WTC11 (cell line): ENCODE measurements around the gene RAD51AP2. TPM values are rescaled to one million over a fixed set of nuclear protein-coding genes. Genes with fewer than 3 reads are reported as not detected.

Experiments used
- AR ChIP-seq: fragments of 250-450 bp; sonication (Bioruptor Pico); IDR thresholded peaks from 2 replicates; pipeline ENCODE4 v1.9.0; 2021; ENCODE audit warnings: mild to moderate bottlenecking
- ATF2 ChIP-seq: sonication (generic); formaldehyde crosslinking; IDR thresholded peaks from 2 replicates; pipeline ENCODE4 v1.8.1; 2022; ENCODE audit warnings: low read depth, missing genetic modification reagents, borderline replicate concordance
- E2F4 ChIP-seq: sonication (generic); formaldehyde crosslinking; IDR thresholded peaks from 2 replicates; pipeline ENCODE4 v1.8.1; 2022; ENCODE audit warnings: low read depth, mild to moderate bottlenecking, moderate library complexity, missing genetic modification reagents, borderline replicate concordance
- E2F5 ChIP-seq: sonication (generic); formaldehyde crosslinking; IDR thresholded peaks from 2 replicates; pipeline ENCODE4 v1.8.1; 2022; ENCODE audit warnings: mild to moderate bottlenecking, moderate library complexity, missing genetic modification reagents
- EMX1 ChIP-seq: fragments of 250-450 bp; sonication (Bioruptor Pico); IDR thresholded peaks from 2 replicates; pipeline ENCODE4 v1.8.0; 2021; ENCODE audit warnings: mild to moderate bottlenecking
- FOXJ3 ChIP-seq: sonication (generic); formaldehyde crosslinking; IDR thresholded peaks from 2 replicates; pipeline ENCODE4 v1.9.0; 2021; ENCODE audit warnings: missing genetic modification reagents, mild to moderate bottlenecking, borderline replicate concordance
- FOXP1 ChIP-seq: sonication (generic); formaldehyde crosslinking; IDR thresholded peaks from 2 replicates; pipeline ENCODE4 v1.8.0; 2022; ENCODE audit warnings: missing genetic modification reagents, mild to moderate bottlenecking, moderate library complexity, borderline replicate concordance
- GABPB1 ChIP-seq: sonication (generic); formaldehyde crosslinking; IDR thresholded peaks from 2 replicates; pipeline ENCODE4 v1.8.1; 2023; ENCODE audit warnings: mild to moderate bottlenecking, missing genetic modification reagents
- HMGA2 ChIP-seq: fragments of 250-450 bp; sonication (Bioruptor Pico); IDR thresholded peaks from 2 replicates; pipeline ENCODE4 v1.4.0; 2021; ENCODE audit warnings: mild to moderate bottlenecking, moderate library complexity
- IRF2 ChIP-seq: sonication (generic); formaldehyde crosslinking; IDR thresholded peaks from 2 replicates; pipeline ENCODE4 v1.8.0; 2022; ENCODE audit warnings: low read depth, missing genetic modification reagents, borderline replicate concordance
- KAT7 ChIP-seq: sonication (generic); formaldehyde crosslinking; IDR thresholded peaks from 2 replicates; pipeline ENCODE4 v1.8.1; 2023; ENCODE audit warnings: missing genetic modification reagents, mild to moderate bottlenecking, borderline replicate concordance
- MLX ChIP-seq: sonication (generic); formaldehyde crosslinking; IDR thresholded peaks from 2 replicates; pipeline ENCODE4 v1.8.1; 2023; ENCODE audit warnings: mild to moderate bottlenecking, missing genetic modification reagents, moderate library complexity
- MYBL2 ChIP-seq: sonication (generic); formaldehyde crosslinking; IDR thresholded peaks from 2 replicates; pipeline ENCODE4 v1.8.1; 2023; ENCODE audit warnings: mild to moderate bottlenecking, moderate library complexity, missing genetic modification reagents
- NR2C2 ChIP-seq: sonication (generic); formaldehyde crosslinking; IDR thresholded peaks from 2 replicates; pipeline ENCODE4 v1.8.0; 2022; ENCODE audit warnings: mild to moderate bottlenecking, missing genetic modification reagents
- SP1 ChIP-seq: sonication (generic); formaldehyde crosslinking; conservative IDR thresholded peaks from 2 replicates; pipeline ENCODE4 v1.8.1; 2022; ENCODE audit warnings: missing genetic modification reagents
- STAT6 ChIP-seq: sonication (generic); formaldehyde crosslinking; conservative IDR thresholded peaks from 2 replicates; pipeline ENCODE4 v1.8.1; 2023; ENCODE audit warnings: mild to moderate bottlenecking, low read depth, missing genetic modification reagents, moderate library complexity
- ZBTB21 ChIP-seq: sonication (generic); formaldehyde crosslinking; IDR thresholded peaks from 2 replicates; pipeline ENCODE4 v1.8.1; 2023; ENCODE audit warnings: mild to moderate bottlenecking, missing genetic modification reagents, borderline replicate concordance
- ZNF138 ChIP-seq: sonication (generic); formaldehyde crosslinking; conservative IDR thresholded peaks from 2 replicates; pipeline ENCODE4 v1.8.1; 2022; ENCODE audit warnings: mild to moderate bottlenecking, moderate library complexity, missing genetic modification reagents
- ZNF263 ChIP-seq: sonication (generic); formaldehyde crosslinking; IDR thresholded peaks from 2 replicates; pipeline ENCODE4 v1.8.1; 2022; ENCODE audit warnings: low read depth, mild to moderate bottlenecking, moderate library complexity, missing genetic modification reagents
- ZNF317 ChIP-seq: sonication (generic); formaldehyde crosslinking; IDR thresholded peaks from 2 replicates; pipeline ENCODE4 v1.8.1; 2023; ENCODE audit warnings: low read depth, mild to moderate bottlenecking, moderate library complexity, missing genetic modification reagents, borderline replicate concordance
- ZNF416 ChIP-seq: fragments of 250-450 bp; sonication (Bioruptor Pico); IDR thresholded peaks from 2 replicates; pipeline ENCODE4 v1.9.0; 2021; ENCODE audit warnings: mild to moderate bottlenecking, inconsistent platforms
- ZNF423 ChIP-seq: fragments of 250-450 bp; sonication (Bioruptor Pico); IDR thresholded peaks from 2 replicates; pipeline ENCODE4 v2.1.2; 2022; ENCODE audit warnings: mild to moderate bottlenecking, moderate library complexity
- ZNF425 ChIP-seq: fragments of 250-450 bp; sonication (Bioruptor Pico); conservative IDR thresholded peaks from 2 replicates; pipeline ENCODE4 v1.9.0; 2021; ENCODE audit warnings: mild to moderate bottlenecking
- ZNF512 ChIP-seq: sonication (generic); formaldehyde crosslinking; IDR thresholded peaks from 2 replicates; pipeline ENCODE4 v1.8.1; 2022; ENCODE audit warnings: missing genetic modification reagents, borderline replicate concordance
- ZNF671 ChIP-seq: fragments of 250-450 bp; sonication (Bioruptor Pico); IDR thresholded peaks from 2 replicates; pipeline ENCODE4 v1.8.0; 2021; ENCODE audit warnings: mild to moderate bottlenecking
- total RNA-seq: library from RNA; stranded (reverse); gene quantifications from 3 replicates; pipeline ENCODE4 v1.2.3, GENCODE V29; 2021

RAD51AP2 gene
- total RNA-seq, 1 experiment from 2014 or later, result 0.26 TPM

- TF ChIP-seq STAT6 (CRISPR knock-in tag), result no peak
- TF ChIP-seq MYBL2 (CRISPR knock-in tag), result no peak
- peak; percentile 49 for TF ChIP-seq ZNF423 (CRISPR knock-in tag)
- no peak for TF ChIP-seq AR (CRISPR knock-in tag)
- no peak for TF ChIP-seq E2F4 (CRISPR knock-in tag)
- no peak for TF ChIP-seq KAT7 (CRISPR knock-in tag)
- no peak for TF ChIP-seq ZNF416
- peak; percentile 83; the same call in 1 of the 2 replicates for TF ChIP-seq ZBTB21 (CRISPR knock-in tag)
- peak; percentile 70; the same call in 1 of the 2 replicates for TF ChIP-seq E2F5 (CRISPR knock-in tag)
- no peak for TF ChIP-seq ZNF263
- TF ChIP-seq GABPB1 (CRISPR knock-in tag), result peak; percentile 72
- TF ChIP-seq FOXP1 (CRISPR knock-in tag), result peak; percentile 55; the same call in 1 of the 2 replicates
- peak; percentile 61; the same call in 1 of the 2 replicates for TF ChIP-seq SP1 (CRISPR knock-in tag)
- peak; percentile 38; the same call in 1 of the 2 replicates for TF ChIP-seq ZNF317 (CRISPR knock-in tag)
- no peak for TF ChIP-seq FOXJ3
- no peak for TF ChIP-seq ATF2 (CRISPR knock-in tag)
- TF ChIP-seq ZNF512, result no peak
- no peak for TF ChIP-seq MLX (CRISPR knock-in tag)
- no peak for TF ChIP-seq ZNF425
- no peak for TF ChIP-seq NR2C2 (CRISPR knock-in tag)
- TF ChIP-seq ZNF138 (CRISPR knock-in tag), result peak; percentile 81; the same call in 1 of the 2 replicates
- TF ChIP-seq IRF2 (CRISPR knock-in tag), result no peak
- TF ChIP-seq HMGA2, result no peak
- no peak for TF ChIP-seq ZNF671 (CRISPR knock-in tag)
- TF ChIP-seq EMX1 (CRISPR knock-in tag), result no peak
Measured at GRCh38 chr2:17538844-17539554, 20.8 kb upstream of the RAD51AP2 start (continued).
